Measurements from ENCODE around the gene TNS3. TPM values are rescaled to one million over a fixed set of nuclear protein-coding genes. Genes with fewer than 3 reads are reported as not detected.

Gene TNS3
- total RNA-seq, 1 experiment from 2014 or later, result 147 TPM

GRCh38 chr7:47228386-47229014 lies 353.4 kb downstream of the TNS3 start:
- peak; percentile 69 for DNase-seq (ENCODE audit: low spot score)

GRCh38 chr7:47227762-47228177 lies 354.1 kb downstream of the TNS3 start:
- peak; percentile 97 for DNase-seq (ENCODE audit: low spot score)

GRCh38 chr7:47226696-47227095 lies 355.2 kb downstream of the TNS3 start:
- DNase-seq (ENCODE audit: low spot score), result no peak

DNA sequence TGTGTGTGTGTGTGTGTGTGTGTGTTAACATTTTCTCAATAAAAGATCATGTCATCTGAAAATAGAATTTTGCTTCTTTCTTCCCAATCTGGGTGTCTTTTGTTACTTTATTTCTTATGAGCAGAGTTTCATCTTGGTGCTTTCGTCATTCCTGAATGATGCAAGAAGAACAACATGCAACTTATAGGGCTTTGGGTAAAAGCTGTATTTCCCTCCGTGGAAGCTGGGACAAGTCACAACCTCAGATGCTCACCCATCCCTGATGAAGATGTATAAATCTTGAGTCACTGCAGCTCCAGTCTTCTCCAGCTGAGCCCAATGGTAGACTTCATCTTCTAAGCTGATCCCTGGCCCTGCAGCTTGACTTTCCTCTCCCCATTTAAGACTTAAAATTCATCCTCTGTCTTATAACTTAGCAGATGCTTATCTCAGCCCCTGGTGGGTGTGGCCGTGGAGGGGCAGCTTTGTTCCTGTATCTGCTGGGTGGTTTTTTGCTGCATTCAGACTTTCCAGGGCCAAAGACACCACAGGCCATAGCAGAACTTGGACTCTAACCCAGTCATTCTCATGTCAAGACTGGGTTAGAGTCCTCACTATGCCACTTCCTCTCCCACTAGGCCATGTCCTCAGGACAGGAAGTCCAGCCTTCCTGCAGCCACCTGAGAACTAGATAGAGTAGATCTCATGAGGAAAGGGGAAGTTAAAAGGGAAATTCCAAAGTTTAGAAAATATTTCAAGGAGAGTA lies 356.4 kb downstream of the TNS3 start:
- no peak for DNase-seq (ENCODE audit: low spot score)
